ENCODE results near the gene EFCAB10.

The EFCAB10 gene

GRCh38 chr7:105596866-105597265 lies 15.6 kb upstream of the EFCAB10 start:
- no peak for FAIRE-seq

GRCh38 chr7:105594034-105594433 lies 12.7 kb upstream of the EFCAB10 start:
- no peak for FAIRE-seq

GRCh38 chr7:105591522-105591921 lies 10.2 kb upstream of the EFCAB10 start:
- FAIRE-seq, result no peak

DNA sequence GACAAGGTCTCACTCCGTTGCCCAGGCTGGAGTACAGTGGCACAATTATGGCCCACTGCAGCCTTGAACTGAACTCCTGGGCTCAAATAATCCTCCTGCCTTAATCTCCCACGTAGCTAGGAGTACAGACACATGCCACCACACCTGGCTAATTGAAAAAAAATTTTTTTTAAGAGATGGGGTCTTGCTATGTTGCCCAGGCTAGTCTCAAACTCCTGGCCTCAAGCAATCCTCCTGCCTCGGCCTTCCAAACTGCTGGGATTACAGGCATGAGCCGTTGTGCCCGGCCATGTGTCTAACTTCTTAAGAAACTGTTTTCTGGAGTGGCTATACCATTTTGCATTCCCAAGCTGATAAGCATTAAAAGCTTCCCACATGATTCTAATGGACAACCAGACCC lies 9.5 kb upstream of the EFCAB10 start:
- FAIRE-seq, result no peak

- FAIRE-seq, result no peak
Measured at GRCh38 chr7:105589356-105590077, 8.2 kb upstream of the EFCAB10 start.

DNA sequence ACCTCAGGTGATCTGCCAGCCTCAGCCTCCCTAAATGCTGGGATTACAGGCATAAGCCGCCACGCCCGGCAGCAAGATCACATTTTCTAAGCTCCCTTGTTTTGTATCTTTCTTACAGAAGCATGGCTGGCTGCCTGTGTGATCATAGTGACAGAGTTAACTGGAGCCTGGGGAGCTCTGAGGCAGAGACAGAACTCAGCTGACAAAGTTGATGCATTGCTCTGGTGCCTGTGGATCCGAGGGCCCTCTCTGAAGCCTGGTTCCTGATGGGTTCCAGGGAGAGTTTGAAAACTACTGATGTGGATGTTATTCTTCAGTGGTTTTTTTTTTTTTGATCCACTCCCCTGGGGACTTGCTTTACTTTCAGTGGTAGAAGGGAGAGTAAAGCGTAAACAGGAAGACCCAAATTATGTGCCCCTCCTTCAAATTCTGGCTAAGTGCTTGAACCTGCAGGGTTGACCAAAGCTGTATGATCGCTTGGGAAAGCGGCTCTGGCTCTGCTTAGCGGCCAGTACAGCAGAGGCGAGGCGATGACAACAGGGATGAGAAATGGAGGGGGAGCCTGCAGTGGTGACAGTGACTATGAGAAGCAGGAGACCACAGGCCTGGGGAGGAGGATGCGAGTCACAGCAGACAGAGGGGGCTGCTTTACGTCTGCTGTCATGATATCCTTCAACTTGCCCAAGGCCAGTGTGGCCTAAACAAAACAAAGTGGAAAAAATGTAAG lies 6.8 kb upstream of the EFCAB10 start:
- FAIRE-seq, result no peak

- FAIRE-seq, result no peak
Measured at GRCh38 chr7:105585850-105586500, 4.7 kb upstream of the EFCAB10 start.

- FAIRE-seq, result no peak
Measured at GRCh38 chr7:105584165-105584564, 2.9 kb upstream of the EFCAB10 start.

DNA sequence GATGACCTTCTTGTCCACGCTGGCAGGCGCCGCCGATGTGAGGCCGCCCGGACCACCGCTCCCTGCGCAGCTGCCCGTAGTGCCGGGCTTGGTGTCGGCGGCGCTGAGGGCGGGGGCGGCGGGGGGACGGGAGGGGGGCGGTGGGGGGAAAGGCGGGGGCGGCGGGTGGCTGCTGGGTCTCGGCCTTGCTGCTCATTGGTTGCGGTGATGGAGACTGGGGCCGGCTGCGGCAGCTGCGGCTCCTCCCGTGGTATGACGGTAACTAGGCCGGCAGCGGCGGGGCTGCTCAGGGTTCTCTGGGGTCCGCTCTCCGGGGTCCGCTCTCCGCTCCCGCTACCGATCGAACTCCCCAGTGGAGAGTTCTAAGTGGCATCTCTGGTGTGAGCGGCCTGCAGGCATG lies 1.8 kb upstream of the EFCAB10 start:
- FAIRE-seq, result no peak

DNA sequence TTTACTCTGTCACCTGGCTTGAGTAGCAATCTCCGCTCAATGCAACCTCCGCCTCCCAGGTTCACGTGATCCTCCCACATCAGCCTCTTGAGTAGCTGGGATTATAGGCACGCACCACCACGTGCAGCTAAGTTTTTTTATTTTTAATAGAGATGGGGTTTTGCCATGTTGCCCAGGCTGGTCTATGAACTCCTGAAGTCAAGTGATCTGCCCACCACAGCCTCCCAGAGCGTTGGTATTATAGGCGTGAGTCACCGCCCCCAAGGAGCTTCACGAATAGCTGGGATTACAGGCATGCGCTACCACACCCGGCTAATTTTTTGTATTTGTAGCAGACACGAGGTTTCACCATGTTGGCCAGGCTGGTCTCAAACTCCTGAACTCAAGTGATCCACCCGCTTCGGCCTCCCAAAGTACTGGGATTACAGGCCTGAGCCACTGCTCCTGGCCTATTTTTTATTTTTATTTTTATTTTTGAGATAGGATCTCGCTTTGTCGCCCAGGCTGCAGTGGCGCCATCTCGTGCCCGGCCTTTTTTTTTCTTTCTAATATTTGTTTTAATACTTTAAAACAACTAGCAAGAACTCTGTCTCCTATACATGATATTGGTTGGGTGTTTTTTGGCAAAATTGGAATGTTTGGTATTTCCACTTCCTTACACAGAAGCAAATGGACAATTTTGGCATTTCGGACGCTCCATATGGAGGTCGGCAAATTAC lies 1.1 kb downstream of the EFCAB10 start:
- FAIRE-seq, result no peak

- FAIRE-seq, result no peak
Measured at GRCh38 chr7:105578496-105578895, 2.8 kb downstream of the EFCAB10 start.

- no peak for FAIRE-seq
Measured at GRCh38 chr7:105577251-105577650, 4.0 kb downstream of the EFCAB10 start.

- peak; percentile 21 for FAIRE-seq
Measured at GRCh38 chr7:105571891-105572290, 9.4 kb downstream of the EFCAB10 start.

DNA sequence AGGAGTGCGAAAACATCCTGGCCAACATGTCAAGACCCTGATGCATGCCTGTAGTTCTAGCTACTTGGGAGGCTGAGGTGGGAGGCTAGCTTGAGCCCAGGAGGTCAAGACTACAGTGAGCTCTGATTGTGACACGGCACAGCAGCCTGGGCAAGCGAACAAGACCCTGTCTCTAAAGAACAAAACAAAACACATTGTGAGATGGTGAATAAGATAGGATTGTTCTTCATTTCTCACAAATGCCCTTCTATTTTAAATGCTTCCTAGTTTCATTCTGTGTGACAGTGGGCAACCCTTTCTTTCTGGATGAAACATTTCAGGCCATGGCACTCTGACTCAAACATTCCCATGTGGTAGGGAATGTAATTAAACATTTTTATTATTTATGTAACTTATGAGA lies 13.5 kb downstream of the EFCAB10 start:
- no peak for FAIRE-seq

- FAIRE-seq, result no peak
Measured at GRCh38 chr7:105567024-105567423, 14.3 kb downstream of the EFCAB10 start.

DNA sequence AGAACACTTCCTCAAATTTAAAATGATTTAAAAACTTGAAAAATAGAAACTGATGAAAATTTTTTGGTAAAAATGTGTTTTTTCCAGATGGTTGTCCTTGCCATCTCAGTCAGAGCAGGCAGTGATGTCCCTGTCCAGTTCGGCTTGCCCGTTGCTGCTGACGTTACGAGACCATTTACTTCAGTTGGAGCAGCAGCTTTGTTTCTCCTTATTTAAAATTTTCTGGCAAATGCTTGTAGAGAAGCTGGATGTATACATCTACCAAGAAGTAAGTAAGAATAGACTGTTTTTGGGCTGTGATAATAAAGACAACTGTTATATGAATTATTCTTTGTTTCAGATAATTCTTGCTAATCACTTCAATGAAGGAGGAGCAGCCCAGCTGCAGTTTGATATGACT lies 16.1 kb downstream of the EFCAB10 start:
- no peak for FAIRE-seq

DNA sequence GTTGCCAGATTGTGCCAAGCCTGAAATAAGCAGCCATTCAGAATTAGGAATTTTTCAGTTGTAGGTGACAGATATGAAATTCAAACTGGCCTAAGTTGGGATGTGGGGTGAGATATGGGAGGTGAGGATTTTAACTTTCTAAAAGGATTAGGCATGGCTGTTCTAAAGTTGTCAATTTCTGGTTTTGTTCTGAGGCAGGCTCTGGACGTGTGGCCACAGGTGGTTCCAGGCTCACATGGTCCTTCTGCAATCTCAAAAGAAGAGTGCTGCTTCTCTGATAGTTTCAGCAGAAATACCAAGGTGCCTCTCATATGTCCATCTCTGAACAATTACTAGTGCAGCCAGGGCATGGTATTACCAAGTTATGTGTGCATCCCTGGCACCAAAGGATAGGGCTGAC lies 21.4 kb downstream of the EFCAB10 start:
- FAIRE-seq, result no peak

- no peak for FAIRE-seq
Measured at GRCh38 chr7:105538339-105538738, 43.0 kb downstream of the EFCAB10 start.

DNA sequence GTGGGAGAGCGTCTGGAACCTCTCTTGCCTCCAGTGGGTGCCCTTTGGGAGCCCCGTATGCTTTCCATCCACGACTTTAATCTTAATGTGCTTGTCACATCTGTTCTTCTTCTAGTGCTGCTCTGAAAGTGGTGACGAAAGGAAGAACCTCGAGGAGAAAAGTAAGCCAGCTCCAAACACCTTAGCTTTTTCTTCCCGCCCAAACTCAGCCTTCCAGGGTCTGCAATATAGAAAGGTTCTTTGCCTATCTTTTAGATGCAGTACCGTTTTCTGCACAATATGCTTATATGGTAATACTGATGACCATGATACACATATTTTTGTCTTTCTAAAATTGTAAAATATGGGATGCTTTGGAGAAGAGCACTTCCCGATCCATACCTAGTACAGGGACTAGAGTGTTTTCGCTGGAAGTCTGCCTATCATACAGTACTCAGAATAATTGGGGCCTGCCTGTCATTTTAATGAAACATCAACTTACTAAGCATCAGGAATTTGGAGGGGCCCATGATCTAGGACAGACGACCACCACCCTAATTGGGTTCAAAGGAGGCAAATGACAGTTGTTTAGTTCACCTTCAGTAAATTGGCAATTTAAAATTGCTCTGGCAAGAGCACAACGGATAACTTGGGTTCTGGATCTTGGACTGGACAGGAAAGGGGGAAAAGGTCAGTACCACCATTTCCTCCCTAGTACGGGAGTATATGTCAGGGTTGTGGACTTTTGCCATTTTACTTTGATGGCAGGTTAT lies 48.4 kb downstream of the EFCAB10 start:
- no peak for FAIRE-seq

GRCh38 chr7:105531792-105532671 lies 49.3 kb downstream of the EFCAB10 start, which contains the start of gene RINT1:
Gene RINT1, plus strand, starts transcription at chr7:105532201. Its CDS starts 115 bp downstream, at chr7:105532316.
- FAIRE-seq, result peak; percentile 94

DNA sequence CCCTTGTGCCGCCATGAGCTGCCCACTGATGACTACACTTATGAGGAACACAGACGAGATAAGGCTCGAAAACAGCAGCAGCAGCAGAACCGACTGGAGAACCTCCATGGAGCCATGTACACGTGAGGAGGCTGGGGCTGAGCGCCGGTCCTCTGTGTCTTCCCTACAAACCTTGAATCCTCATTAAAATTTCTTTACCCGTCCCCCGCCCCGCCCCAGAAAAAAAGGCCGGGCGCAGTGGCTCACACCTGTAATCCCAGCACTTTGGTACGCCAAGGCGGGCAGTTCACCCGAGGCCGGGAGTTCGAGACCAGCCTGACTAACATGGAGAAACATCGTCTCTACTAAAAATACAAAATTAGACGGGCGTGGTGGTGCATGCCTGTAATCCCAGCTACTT lies 50.7 kb downstream of the EFCAB10 start:
- FAIRE-seq, result no peak

All from G401.6 (cell line).